IMR-90 (cell line): ENCODE results near the gene GSKIP. TPM values are rescaled to one million over a fixed set of nuclear protein-coding genes. Genes with fewer than 3 reads are reported as not detected.

Experiments
- ATAC-seq: fragments of 200-7000 bp; cut with Tn5 transposase; 2 replicates; pipeline ENCODE4 v1.9.1; 2020; ENCODE audit warnings: low read depth, mild to moderate bottlenecking, moderate library complexity
- BruUV-seq: library from RNA; stranded (reverse); fragments of 400-500 nt; replicated peaks from 2 replicates; lab custom pipeline; 2021; lab: Mats Ljungman, UMichigan
- CTCF ChIA-PET: fragments of 300-600 bp; formaldehyde crosslinking; extraction: SDS; loops from one replicate; lab custom pipeline; 2021; ENCODE audit warnings: antibody characterized with exemption; lab: Yijun Ruan, JAX
- POLR2A ChIA-PET: fragments of 300-600 bp; sonication (Branson Sonifier 250); formaldehyde crosslinking; loops from one replicate; lab custom pipeline; 2022; ENCODE audit warnings: antibody characterized with exemption; ENCODE audit not compliant: unreplicated experiment; lab: Charles Lee
- DNase-seq: peaks from one replicate; pipeline ENCODE4 v3.0.0; 2013
- H2AFZ ChIP-seq: replicated peaks from 2 replicates; pipeline ENCODE3; 2013; ENCODE audit warnings: low read length, mild to moderate bottlenecking; ENCODE audit not compliant: poor library complexity
- H2AK5ac ChIP-seq: 2 replicates; pipeline ENCODE4 v1.6.1; 2013; ENCODE audit warnings: low read depth, low read length, inconsistent platforms
- H2AK9ac ChIP-seq: replicated peaks from 2 replicates; pipeline ENCODE3; 2013; ENCODE audit warnings: mild to moderate bottlenecking, low read depth, low read length, moderate library complexity; ENCODE audit not compliant: poor library complexity
- H2BK120ac ChIP-seq: 2 replicates; pipeline ENCODE4 v1.6.1; 2013; ENCODE audit warnings: low read depth, low read length, inconsistent platforms
- H2BK15ac ChIP-seq: 3 replicates; pipeline ENCODE4 v1.6.1; 2013; ENCODE audit warnings: low read depth, low read length, inconsistent platforms
- H2BK20ac ChIP-seq: 2 replicates; pipeline ENCODE4 v1.6.1; 2013; ENCODE audit warnings: low read depth, mild to moderate bottlenecking, inconsistent platforms, low read length, moderate library complexity
- H2BK5ac ChIP-seq: 2 replicates; pipeline ENCODE4 v1.6.1; 2013; ENCODE audit warnings: mild to moderate bottlenecking, low read depth, low read length, inconsistent platforms; ENCODE audit not compliant: poor library complexity, severe bottlenecking
- H3K14ac ChIP-seq: replicated peaks from 2 replicates; pipeline ENCODE4 v1.6.1; 2013; ENCODE audit warnings: low read depth, low read length, inconsistent platforms
- H3K18ac ChIP-seq: 2 replicates; pipeline ENCODE4 v1.6.1; 2013; ENCODE audit warnings: low read depth, low read length, control low read depth
- H3K23ac ChIP-seq: 2 replicates; pipeline ENCODE4 v1.6.1; 2013; ENCODE audit warnings: low read depth, low read length, inconsistent platforms
- H3K27ac ChIP-seq: 2 replicates; pipeline ENCODE4 v1.5.1; 2013; ENCODE audit warnings: mild to moderate bottlenecking, control low read depth, low read length; ENCODE audit not compliant: insufficient read depth
- H3K27me3 ChIP-seq: 2 replicates; pipeline ENCODE4 v1.6.1; 2013; ENCODE audit warnings: low read length; ENCODE audit not compliant: control insufficient read depth, insufficient read depth
- H3K36me3 ChIP-seq: 2 replicates; pipeline ENCODE4 v1.6.1; 2013; ENCODE audit warnings: low read length, mixed read lengths; ENCODE audit not compliant: control insufficient read depth, insufficient read depth
- H3K4ac ChIP-seq: 2 replicates; pipeline ENCODE4 v1.6.1; 2013; ENCODE audit warnings: low read depth, low read length, inconsistent platforms
- H3K4me1 ChIP-seq: 2 replicates; pipeline ENCODE4 v1.6.1; 2013; ENCODE audit warnings: low read length, mixed read lengths; ENCODE audit not compliant: control insufficient read depth, insufficient read depth
- H3K4me2 ChIP-seq: 2 replicates; pipeline ENCODE4 v1.6.1; 2013; ENCODE audit warnings: low read depth, mild to moderate bottlenecking, control low read depth, low read length, moderate library complexity
- H3K4me3 ChIP-seq: 2 replicates; pipeline ENCODE4 v1.5.1; 2013; ENCODE audit warnings: low read depth, mild to moderate bottlenecking, control low read depth, low read length, moderate library complexity; ENCODE audit not compliant: insufficient read depth
- H3K56ac ChIP-seq: 2 replicates; pipeline ENCODE4 v1.6.1; 2013; ENCODE audit warnings: low read length, inconsistent platforms; ENCODE audit not compliant: insufficient read depth; ENCODE audit errors: extremely low read depth
- H3K79me1 ChIP-seq, 2 experiments: 2 replicates each; pipeline ENCODE4 v1.6.1; 2013; ENCODE audit warnings: low read length in 2 of 2, inconsistent platforms in 1 of 2, low read depth in 1 of 2
- H3K9ac ChIP-seq: 2 replicates; pipeline ENCODE4 v1.6.1; 2013; ENCODE audit warnings: low read depth, low read length, control low read depth
- H3K9me1 ChIP-seq: 2 replicates; pipeline ENCODE4 v1.6.1; 2013; ENCODE audit warnings: low read length, inconsistent platforms; ENCODE audit not compliant: insufficient read depth
- H3K9me3 ChIP-seq: 2 replicates; pipeline ENCODE4 v1.6.1; 2013; ENCODE audit warnings: low read length; ENCODE audit not compliant: control insufficient read depth, insufficient read depth
- H4K20me1 ChIP-seq: 2 replicates; pipeline ENCODE4 v1.6.1; 2013; ENCODE audit warnings: low read length, inconsistent platforms; ENCODE audit not compliant: insufficient read depth
- H4K5ac ChIP-seq: 2 replicates; pipeline ENCODE4 v1.6.1; 2013; ENCODE audit warnings: mild to moderate bottlenecking, low read depth, low read length, control low read depth
- H4K8ac ChIP-seq, 2 experiments: 2 replicates each; pipeline ENCODE4 v1.6.1; 2013; ENCODE audit warnings: low read depth in 2 of 2, low read length in 2 of 2, control low read depth in 1 of 2, inconsistent platforms in 1 of 2
- H4K91ac ChIP-seq: 2 replicates; pipeline ENCODE4 v1.6.1; 2013; ENCODE audit warnings: low read depth, low read length, inconsistent platforms; ENCODE audit not compliant: insufficient read depth
- CHD1 ChIP-seq: IDR thresholded peaks from 2 replicates; pipeline ENCODE4 v1.6.1; 2012; ENCODE audit warnings: low read depth, low read length, improper control_type of control experiment
- ELK1 ChIP-seq: fragments of 150-350 bp; IDR thresholded peaks from 2 replicates; pipeline ENCODE4 v1.6.1; 2016; ENCODE audit warnings: low read depth, mild to moderate bottlenecking, low read length, moderate library complexity, borderline replicate concordance
- FOS ChIP-seq: fragments of 150-350 bp; IDR thresholded peaks from 2 replicates; pipeline ENCODE4 v1.6.1; 2016; ENCODE audit warnings: low read depth, low read length
- MAFK ChIP-seq: IDR thresholded peaks from 2 replicates; pipeline ENCODE4 v1.6.1; 2012; ENCODE audit warnings: low read depth, low read length, improper control_type of control experiment
- MXI1 ChIP-seq: IDR thresholded peaks from 2 replicates; pipeline ENCODE4 v1.6.1; 2012; ENCODE audit warnings: low read depth, mild to moderate bottlenecking, low read length, moderate library complexity, borderline replicate concordance
- NFE2L2 ChIP-seq: fragments of 150-350 bp; IDR thresholded peaks from 2 replicates; pipeline ENCODE4 v1.6.1; 2016; ENCODE audit warnings: low read depth, mild to moderate bottlenecking, low read length
- POLR2A ChIP-seq: IDR thresholded peaks from 2 replicates; pipeline ENCODE4 v1.6.1; 2012; ENCODE audit warnings: mild to moderate bottlenecking, low read depth, low read length
- RAD21 ChIP-seq: IDR thresholded peaks from 2 replicates; pipeline ENCODE4 v1.6.1; 2012; ENCODE audit warnings: low read length, improper control_type of control experiment
- RFX5 ChIP-seq: IDR thresholded peaks from 2 replicates; pipeline ENCODE4 v1.8.0; 2012; ENCODE audit warnings: low read depth, mild to moderate bottlenecking, low read length, moderate library complexity
- SMC3 ChIP-seq: fragments of 150-350 bp; IDR thresholded peaks from 2 replicates; pipeline ENCODE4 v1.6.1; 2016; ENCODE audit warnings: low read depth, mild to moderate bottlenecking, antibody characterized with exemption, low read length, moderate library complexity
- USF2 ChIP-seq: fragments of 150-350 bp; IDR thresholded peaks from 2 replicates; pipeline ENCODE4 v1.6.1; 2017; ENCODE audit warnings: mild to moderate bottlenecking, antibody characterized with exemption, low read length, low read depth
- WGBS, 2 experiments: methylation state at CpG; one replicate each; pipeline versions ENCODE4 v1.1.5 to v1.1.7; 2013; ENCODE audit warnings: missing lambda C conversion rate in 2 of 2; ENCODE audit not compliant: insufficient read length in 1 of 2; ENCODE audit errors: extremely low coverage in 2 of 2; 5-methylcytosine and 5-hydroxymethylcytosine counted together
- dilution Hi-C: fragments of 300-500 bp; cut with HindIII; formaldehyde crosslinking; loops from one replicate; pipeline ENCODE4 v1.14.3; 2018; ENCODE audit warnings: low sequenced_read_pairs; ENCODE audit not compliant: unreplicated experiment
- in situ Hi-C: fragments of 300-500 bp; cut with MboI; formaldehyde crosslinking; loops from 3 replicates; pipeline ENCODE4 v1.14.3; 2019; ENCODE audit warnings: low sequenced_read_pairs, inconsistent platforms, mixed read lengths
- intact Hi-C: fragments of 100-400 bp; cut with micrococcal nuclease; formaldehyde crosslinking; loops from 2 replicates; pipeline ENCODE4 v1.10.0; 2022
- polyA plus RNA-seq, 3 experiments: library from polyadenylated mRNA; depleted of rRNA; stranded (reverse); fragments of >200 nt; gene quantifications; 2 replicates each; pipeline ENCODE4 v1.2.3, GENCODE V29; 2012; ENCODE audit warnings: low replicate concordance in 1 of 3
- total RNA-seq: library from RNA; depleted of rRNA; stranded (reverse); fragments of >200 nt; gene quantifications from 2 replicates; pipeline ENCODE4 v1.2.3, GENCODE V29; 2012

Gene GSKIP
- total and polyA plus RNA-seq, 2 of the 4 experiments (the other 2 are of a cell fraction), result 11.7 to 22.0 TPM

- Histone ChIP-seq H2AFZ (no peak overlapping the region), H3K4me1 (no peaks in the 10 kb centered on the region), H2AK9ac (no peak overlapping the region), H2AK5ac (no peak overlapping the region), H3K18ac (no peak overlapping the region), H4K8ac (no peak overlapping the region), H4K20me1 (no peaks in the 10 kb centered on the region), H4K91ac (no peak overlapping the region), H2BK120ac (no peak overlapping the region), H3K79me1 (no peaks in the 10 kb centered on the region), H3K14ac (no peak overlapping the region), H3K4ac (no peak overlapping the region), H3K4me2 (no peak overlapping the region), H2BK5ac (no peak overlapping the region), H3K27me3 (peaks cover 5% of the 10 kb centered on the region), H3K56ac (no peak overlapping the region), H3K9me3 (no peaks in the 10 kb centered on the region), H3K9ac (no peak overlapping the region), H3K23ac (no peak overlapping the region), H3K36me3 (no peaks in the 10 kb centered on the region), H3K27ac (no peak overlapping the region), H2BK20ac (no peak overlapping the region), H4K5ac (no peak overlapping the region), H2BK15ac (no peak overlapping the region), H3K9me1 (no peaks in the 10 kb centered on the region), H3K4me3 (no peak overlapping the region)
- CTCF ChIA-PET, result no interaction called here
- intact Hi-C loops (no loop called here), in situ Hi-C loops (no loop called here), dilution Hi-C loops (no loop called here)
- no TSS peak for BruUV-seq
- WGBS, 2 experiments, result no CpG with 5 or more reads among the region's 4 CpGs
- POLR2A ChIA-PET, result no interaction called here
- TF ChIP-seq CHD1, result no peak
- no peak for TF ChIP-seq ELK1
- TF ChIP-seq RFX5, result no peak
- no peak for TF ChIP-seq FOS
- no peak for TF ChIP-seq POLR2A
- no peak for TF ChIP-seq MXI1
- TF ChIP-seq USF2, result no peak
- no peak for TF ChIP-seq SMC3
- no peak for TF ChIP-seq MAFK
- no peak for TF ChIP-seq RAD21
- no peak for TF ChIP-seq NFE2L2
- no peak for DNase-seq
- no peak for ATAC-seq
These were observed 70.7 kb downstream of the GSKIP start for GRCh38 chr14:96434040-96434439.
